Measurements from ENCODE around the gene AKAP8L. TPM values are rescaled to one million over a fixed set of nuclear protein-coding genes. Genes with fewer than 3 reads are reported as not detected.

Gene AKAP8L
- total RNA-seq, 1 experiment from 2014 or later = 106 TPM

- peaks cover 17% of the 10 kb centered on the region for H3K79me2 ChIP-seq (ENCODE audit: insufficient read depth, low read length)
- H3K9me3 ChIP-seq (ENCODE audit: control insufficient read depth in 1 of 2, insufficient read depth in 1 of 2, low read depth in 1 of 2, low read length in 2 of 2) = no peaks in the 10 kb centered on the region
- H3K4me3 ChIP-seq (replicated peaks in 1 of 2; ENCODE audit: low read depth in 1 of 2, low read length in 2 of 2) = no peak overlapping the region
- no peak overlapping the region for H3K4me2 ChIP-seq (ENCODE audit: low read length)
- no TSS peak for BruUV-seq (replicated peaks)
- no peaks in the 10 kb centered on the region for H3K27me3 ChIP-seq (ENCODE audit: insufficient read depth, low read length)
- no peaks in the 10 kb centered on the region for H3K4me1 ChIP-seq (ENCODE audit: control insufficient read depth in 1 of 2, insufficient read depth in 2 of 2, low read length in 2 of 2)
- H3K9ac ChIP-seq (ENCODE audit: low read length) = no peak overlapping the region
- no peak overlapping the region for H3K27ac ChIP-seq (ENCODE audit: low read depth, low read length)
- ChIA-PET RAD21 (ENCODE audit: low non-redundant PET in 1 of 2, low total read pairs in 2 of 2, uncharacterized antibody in 2 of 2, unreplicated experiment in 2 of 2) (no interaction called here), CTCF (no interaction called here), POLR2A (no interaction called here)
- H2AFZ ChIP-seq (ENCODE audit: low read depth, low read length, poor library complexity, severe bottlenecking) = no peak overlapping the region
- no peak for ATAC-seq
- H3K36me3 ChIP-seq (ENCODE audit: control insufficient read depth in 1 of 2, insufficient read depth in 2 of 2, low read length in 2 of 2) = peaks cover 30 to 64% of the 10 kb centered on the region in 2 experiments
- no peaks in the 10 kb centered on the region for H4K20me1 ChIP-seq (ENCODE audit: insufficient read depth)
- no peak for TF ChIP-seq ZNF274 (IDR thresholded peaks at IDR 0.05; ENCODE audit: low read depth, low read length)
- no peak for TF ChIP-seq CBX3 (IDR thresholded peaks at IDR 0.05; ENCODE audit: low read depth)
- no peak for TF ChIP-seq JUND (IDR thresholded peaks at IDR 0.05)
- no peak for TF ChIP-seq EZH2phosphoT487 (IDR thresholded peaks at IDR 0.05; ENCODE audit: borderline replicate concordance)
- no peak for TF ChIP-seq RAD21 (IDR thresholded peaks at IDR 0.05; ENCODE audit: low read depth)
- TF ChIP-seq ZBTB33 (IDR thresholded peaks at IDR 0.05; ENCODE audit: extremely low read depth, insufficient replicate concordance, low read length) = no peak
- TF ChIP-seq REST (IDR thresholded peaks at IDR 0.05; ENCODE audit: low read depth) = no peak
- no peak for TF ChIP-seq SP1 (IDR thresholded peaks at IDR 0.05; ENCODE audit: low read depth)
- no peak for TF ChIP-seq TCF7L2 (IDR thresholded peaks at IDR 0.05; ENCODE audit: borderline replicate concordance, extremely low read depth, insufficient read depth, insufficient read length)
- TF ChIP-seq POLR2AphosphoS5 (IDR thresholded peaks at IDR 0.05; ENCODE audit: low read depth, low read length) = no peak
- TF ChIP-seq ATF3 (IDR thresholded peaks at IDR 0.05) = no peak
- TF ChIP-seq FOSL1 (IDR thresholded peaks at IDR 0.05; ENCODE audit: low read depth) = no peak
- intact Hi-C loops (cut with micrococcal nuclease) = no loop called here
- no peak for DNase-seq (ENCODE audit: low read depth, low spot score)
- no peaks in the 10 kb centered on the region for H3K9me2 ChIP-seq (ENCODE audit: insufficient read depth)
Observed at GRCh38 chr19:15368051-15368632, 50.6 kb downstream of the AKAP8L start.

Data from HCT116 (cell line).